Activated naive CD8-positive, alpha-beta T cell treated with anti-CD3 and anti-CD28 coated beads, Interleukin-2, amount 10 ng/mL, durations not matched to agents 7 days and 5 days (primary cell): ENCODE measurements around the gene PCBP3. TPM values are rescaled to one million over a fixed set of nuclear protein-coding genes. Genes with fewer than 3 reads are reported as not detected.

Experiments used
- ATAC-seq: fragments of 150-1000 bp; cut with Tn5 transposase; one replicate; pipeline ENCODE4 v1.10.0; 2021; ENCODE audit warnings: low read depth, moderate library complexity
- POLR2A ChIA-PET: fragments of 350-600 bp; sonication (Branson Sonifier 250); formaldehyde crosslinking; loops from one replicate; lab custom pipeline; 2021; ENCODE audit warnings: antibody characterized with exemption; lab: Charles Lee
- DNase-seq: peaks from one replicate; pipeline ENCODE4 v3.0.0; 2021
- H3K27ac Mint-ChIP-seq: one replicate; pipeline ENCODE4 v1.8.0; 2022; ENCODE audit warnings: mild to moderate bottlenecking, mixed read lengths
- H3K27me3 Mint-ChIP-seq: one replicate; pipeline ENCODE4 v1.8.0; 2022; ENCODE audit warnings: mild to moderate bottlenecking, moderate library complexity, mixed read lengths
- H3K36me3 Mint-ChIP-seq: one replicate; pipeline ENCODE4 v1.8.0; 2021; ENCODE audit warnings: mild to moderate bottlenecking, mixed read lengths
- H3K4me1 Mint-ChIP-seq: one replicate; pipeline ENCODE4 v1.8.0; 2021; ENCODE audit warnings: mixed read lengths
- H3K4me3 Mint-ChIP-seq: one replicate; pipeline ENCODE4 v1.8.0; 2022; ENCODE audit warnings: mild to moderate bottlenecking, moderate library complexity, mixed read lengths
- H3K9me3 Mint-ChIP-seq: one replicate; pipeline ENCODE4 v1.8.0; 2021; ENCODE audit warnings: mixed read lengths
- total RNA-seq, 2 experiments: library from RNA; stranded (reverse); gene quantifications; one replicate each; pipeline ENCODE4 v1.2.3, GENCODE V29; 2021

PCBP3 gene
- total RNA-seq, 2 experiments from 2014 or later = 1.2 TPM; not detected in 1

DNA sequence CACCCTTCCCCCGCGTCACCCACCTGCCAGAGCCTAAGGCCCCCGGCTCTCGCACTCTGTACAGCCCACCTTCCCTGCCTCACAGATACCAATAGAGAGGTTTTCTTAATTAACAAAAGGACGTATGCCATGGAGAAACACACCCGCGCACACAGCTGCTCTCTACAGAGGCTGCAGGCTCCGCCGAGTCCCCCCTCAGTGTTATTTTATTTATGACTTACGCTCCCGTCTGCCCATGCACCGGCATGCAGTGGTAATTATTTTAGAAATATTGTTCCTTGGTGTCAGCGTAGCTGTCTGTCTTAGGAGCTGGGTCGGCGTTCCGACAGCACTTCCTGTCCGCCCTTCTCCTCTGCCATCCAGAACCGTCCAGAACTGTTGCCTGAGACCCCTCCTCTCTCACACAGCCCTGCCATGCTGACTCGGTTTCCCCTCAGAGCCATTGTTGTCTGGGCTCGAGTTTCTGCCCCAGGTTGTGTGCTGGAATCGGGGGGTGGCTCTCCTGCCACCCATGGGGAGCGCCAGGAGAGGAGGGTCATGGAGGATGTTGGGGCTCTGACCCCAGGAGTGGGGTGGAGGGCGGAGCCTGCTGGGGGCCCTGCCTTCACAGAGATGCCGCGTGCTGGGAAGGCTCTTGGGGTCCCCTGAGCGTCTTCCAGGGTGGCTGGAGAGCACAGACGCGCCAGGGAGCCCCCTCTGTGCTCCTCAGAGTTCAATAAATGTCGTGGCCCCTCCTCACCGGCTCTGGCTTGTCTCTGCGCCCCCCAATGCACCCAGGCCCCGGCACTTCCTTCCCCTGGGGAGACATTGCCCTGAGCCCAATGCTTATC lies 298.4 kb downstream of the PCBP3 start:
- Mint-ChIP-seq H3K4me3 (no peak overlapping the region), H3K4me1 (no peaks in the 10 kb centered on the region), H3K27ac (no peak overlapping the region), H3K36me3 (no peaks in the 10 kb centered on the region), H3K27me3 (peaks cover 2% of the 10 kb centered on the region), H3K9me3 (no peaks in the 10 kb centered on the region)
- DNase-seq = no peak
- POLR2A ChIA-PET = no interaction called here
- ATAC-seq = no peak

- Mint-ChIP-seq H3K27me3 (no peaks in the 10 kb centered on the region), H3K4me1 (no peaks in the 10 kb centered on the region), H3K9me3 (no peaks in the 10 kb centered on the region), H3K36me3 (no peaks in the 10 kb centered on the region), H3K27ac (no peak overlapping the region), H3K4me3 (no peak overlapping the region)
- ATAC-seq = no peak
- POLR2A ChIA-PET = no interaction called here
- DNase-seq = no peak
These were observed 299.5 kb downstream of the PCBP3 start for GRCh38 chr21:45942755-45943629.

- ATAC-seq = no peak
- POLR2A ChIA-PET = no interaction called here
- no peak overlapping the region for H3K27ac Mint-ChIP-seq
These were observed 300.4 kb downstream of the PCBP3 start for GRCh38 chr21:45943630-45944540.

DNA sequence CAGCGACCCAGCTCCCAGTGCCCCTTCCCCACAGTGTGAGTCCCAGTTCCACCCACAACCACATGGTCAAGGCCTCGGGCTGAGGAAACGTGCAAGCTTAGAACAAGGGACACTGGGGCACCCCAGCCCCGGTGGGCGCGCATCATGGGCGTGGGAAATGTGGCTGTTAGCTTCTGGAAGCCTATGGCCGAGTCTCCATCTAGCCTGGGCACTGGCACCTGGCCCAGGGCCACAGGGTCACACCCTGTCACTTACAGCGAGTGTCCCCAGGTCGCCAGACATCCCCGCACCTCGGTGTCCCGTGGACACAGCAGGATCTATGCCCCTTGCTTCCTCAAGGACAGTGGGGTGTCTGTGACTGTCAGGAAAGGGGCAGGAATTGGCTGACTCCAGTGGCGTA lies 301.1 kb downstream of the PCBP3 start:
- DNase-seq (no peak), ATAC-seq (no peak)
- Mint-ChIP-seq H3K27me3 (no peaks in the 10 kb centered on the region), H3K4me1 (no peaks in the 10 kb centered on the region), H3K9me3 (no peaks in the 10 kb centered on the region), H3K4me3 (no peak overlapping the region), H3K27ac (no peak overlapping the region), H3K36me3 (no peaks in the 10 kb centered on the region)
- POLR2A ChIA-PET = no interaction called here

More at GRCh38 chr21:45943630-45944540, 300.4 kb downstream of the PCBP3 start:
- Mint-ChIP-seq H3K4me3 (no peak overlapping the region), H3K36me3 (no peaks in the 10 kb centered on the region), H3K27me3 (no peaks in the 10 kb centered on the region), H3K4me1 (no peaks in the 10 kb centered on the region), H3K9me3 (no peaks in the 10 kb centered on the region)
- DNase-seq = no peak

DNA sequence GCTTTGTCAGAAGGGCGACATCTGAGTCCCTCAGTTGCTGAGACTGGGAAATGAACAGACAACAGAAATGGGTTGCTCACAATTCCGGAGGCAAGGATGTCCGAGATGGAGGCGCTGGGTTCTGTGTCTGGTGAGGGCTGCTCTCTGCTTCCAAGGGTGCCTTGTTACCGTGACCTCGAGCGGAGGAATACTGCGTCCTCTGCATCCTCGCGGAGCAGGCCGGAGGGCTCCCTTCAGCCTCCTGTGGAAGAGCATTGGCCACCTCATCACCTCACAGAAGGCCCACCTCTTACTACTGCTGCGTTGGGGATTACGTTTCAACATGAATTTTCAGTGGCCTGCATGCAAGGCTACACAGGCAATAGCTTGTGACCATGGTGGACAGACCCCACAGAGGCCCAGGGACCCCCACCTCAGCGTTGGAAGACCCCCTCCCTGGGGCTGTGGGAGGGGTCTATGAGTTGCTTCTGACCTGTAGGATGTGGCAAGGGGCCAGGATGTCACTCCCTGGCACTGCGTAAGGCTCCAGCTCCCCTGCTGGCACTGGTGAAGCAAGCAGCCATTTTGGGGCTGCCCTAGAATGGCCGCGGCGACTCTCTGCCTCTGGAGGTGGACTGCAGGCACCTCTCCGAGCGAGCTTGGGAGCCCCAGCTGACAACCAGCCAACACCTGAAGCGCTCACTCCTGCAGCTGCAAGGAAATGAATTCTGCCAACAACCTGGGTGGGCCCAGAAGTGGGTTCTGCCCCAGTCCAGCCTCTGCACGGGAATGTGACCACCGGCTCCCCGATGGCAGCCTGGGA lies 301.7 kb downstream of the PCBP3 start:
- H3K4me3 Mint-ChIP-seq = no peak overlapping the region
- H3K9me3 Mint-ChIP-seq = no peaks in the 10 kb centered on the region
- H3K4me1 Mint-ChIP-seq = no peaks in the 10 kb centered on the region
- H3K27ac Mint-ChIP-seq = no peak overlapping the region
- DNase-seq = no peak
- POLR2A ChIA-PET = no interaction called here
- no peaks in the 10 kb centered on the region for H3K36me3 Mint-ChIP-seq
- ATAC-seq = no peak
- no peaks in the 10 kb centered on the region for H3K27me3 Mint-ChIP-seq

DNA sequence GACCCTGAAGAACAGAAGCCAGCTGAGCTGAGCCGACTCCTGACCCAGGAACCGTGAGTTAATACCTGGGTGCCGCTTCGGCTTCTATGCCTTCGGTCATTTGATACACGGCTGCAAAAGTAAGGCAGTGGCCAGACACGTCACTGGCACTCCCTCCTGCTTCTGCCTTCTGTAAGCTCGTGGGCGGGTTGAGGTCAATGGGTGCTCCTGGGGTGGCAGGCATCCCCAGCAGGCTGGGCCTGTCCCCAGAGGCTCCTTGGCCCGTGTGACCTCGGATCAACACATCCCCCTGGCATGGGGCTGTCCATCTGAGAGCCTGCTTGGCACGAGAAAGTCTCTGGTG lies 302.3 kb downstream of the PCBP3 start:
- ATAC-seq = no peak
- POLR2A ChIA-PET = no interaction called here
- no peak for DNase-seq
- Mint-ChIP-seq H3K36me3 (no peaks in the 10 kb centered on the region), H3K4me1 (no peaks in the 10 kb centered on the region), H3K27ac (no peak overlapping the region), H3K27me3 (no peaks in the 10 kb centered on the region), H3K9me3 (no peaks in the 10 kb centered on the region), H3K4me3 (no peak overlapping the region)

GRCh38 chr21:45947296-45947695 lies 303.8 kb downstream of the PCBP3 start:
- POLR2A ChIA-PET = no interaction called here
- Mint-ChIP-seq H3K9me3 (no peaks in the 10 kb centered on the region), H3K27me3 (peaks cover 3% of the 10 kb centered on the region), H3K4me1 (no peaks in the 10 kb centered on the region), H3K27ac (no peak overlapping the region), H3K4me3 (no peak overlapping the region), H3K36me3 (no peaks in the 10 kb centered on the region)
- ATAC-seq (no peak), DNase-seq (no peak)

DNA sequence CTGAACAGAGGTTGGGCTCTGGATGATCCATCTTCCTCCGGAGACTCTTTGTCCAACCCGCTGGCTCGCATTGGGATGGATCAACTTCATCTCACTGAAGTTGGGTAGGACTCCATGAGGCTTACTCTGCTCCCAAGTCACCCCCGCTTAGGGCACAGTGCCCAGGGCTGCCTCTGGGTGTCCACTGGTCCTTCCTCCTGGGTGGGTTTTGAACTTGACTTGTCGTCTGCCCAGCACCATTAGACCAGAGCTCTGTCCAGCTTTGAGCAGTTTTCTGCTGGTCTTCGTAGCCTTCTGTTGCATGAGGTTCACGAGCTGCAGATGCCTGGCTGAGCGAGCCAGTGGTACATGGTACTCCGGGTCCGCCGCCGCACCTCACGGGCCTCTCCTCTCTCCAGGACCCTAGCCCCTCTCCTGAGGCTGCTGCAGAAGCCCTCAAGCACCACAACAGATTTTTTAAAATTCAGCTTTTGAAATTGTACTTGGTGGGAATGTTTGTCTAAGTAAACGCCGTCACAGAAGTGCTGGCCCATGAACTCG lies 304.3 kb downstream of the PCBP3 start:
- Mint-ChIP-seq H3K4me3 (no peak overlapping the region), H3K9me3 (no peaks in the 10 kb centered on the region), H3K4me1 (no peaks in the 10 kb centered on the region), H3K27me3 (peaks cover 5% of the 10 kb centered on the region), H3K36me3 (no peaks in the 10 kb centered on the region), H3K27ac (no peak overlapping the region)
- ATAC-seq (no peak), DNase-seq (no peak)
- POLR2A ChIA-PET = no interaction called here

DNA sequence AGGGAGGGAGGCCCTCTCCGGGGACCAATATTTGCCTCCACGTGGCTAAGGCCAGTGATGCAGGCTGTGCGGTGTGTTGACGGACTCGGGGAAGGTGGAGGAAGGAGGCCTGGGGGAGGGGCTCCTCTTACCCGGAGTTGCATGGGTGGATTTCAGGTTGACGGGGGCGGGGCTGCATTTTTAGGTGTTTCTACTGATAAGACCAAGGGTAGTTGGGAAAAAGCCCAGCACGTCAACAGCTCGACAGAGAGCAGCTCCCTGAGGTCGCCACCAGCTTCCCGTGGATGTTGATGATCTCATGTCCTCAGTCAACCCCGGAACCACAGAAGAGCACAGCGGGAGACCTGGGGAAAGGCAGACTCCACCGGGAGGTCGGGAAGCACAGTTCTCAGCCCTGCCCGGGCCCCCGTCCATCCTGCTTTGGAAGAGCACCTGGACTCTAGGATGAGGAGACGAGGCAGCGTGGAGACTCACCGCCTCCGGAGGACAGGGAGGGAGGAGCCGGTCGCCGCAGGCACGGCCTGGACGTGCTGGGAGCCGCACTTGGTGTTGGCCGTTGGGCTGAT lies 305.1 kb downstream of the PCBP3 start:
- H3K4me1 Mint-ChIP-seq = no peaks in the 10 kb centered on the region
- H3K4me3 Mint-ChIP-seq = no peak overlapping the region
- H3K27me3 Mint-ChIP-seq = peaks cover 7% of the 10 kb centered on the region
- H3K36me3 Mint-ChIP-seq = no peaks in the 10 kb centered on the region
- POLR2A ChIA-PET = no interaction called here
- no peak for ATAC-seq
- no peak overlapping the region for H3K27ac Mint-ChIP-seq
- no peaks in the 10 kb centered on the region for H3K9me3 Mint-ChIP-seq
- DNase-seq = no peak

GRCh38 chr21:45949928-45950739 lies 306.6 kb downstream of the PCBP3 start:
- Mint-ChIP-seq H3K27me3 (peaks cover 10% of the 10 kb centered on the region), H3K36me3 (no peaks in the 10 kb centered on the region), H3K27ac (no peak overlapping the region), H3K9me3 (no peaks in the 10 kb centered on the region), H3K4me3 (no peak overlapping the region), H3K4me1 (no peaks in the 10 kb centered on the region)
- POLR2A ChIA-PET = no interaction called here
- DNase-seq = no peak
- ATAC-seq = no peak

DNA sequence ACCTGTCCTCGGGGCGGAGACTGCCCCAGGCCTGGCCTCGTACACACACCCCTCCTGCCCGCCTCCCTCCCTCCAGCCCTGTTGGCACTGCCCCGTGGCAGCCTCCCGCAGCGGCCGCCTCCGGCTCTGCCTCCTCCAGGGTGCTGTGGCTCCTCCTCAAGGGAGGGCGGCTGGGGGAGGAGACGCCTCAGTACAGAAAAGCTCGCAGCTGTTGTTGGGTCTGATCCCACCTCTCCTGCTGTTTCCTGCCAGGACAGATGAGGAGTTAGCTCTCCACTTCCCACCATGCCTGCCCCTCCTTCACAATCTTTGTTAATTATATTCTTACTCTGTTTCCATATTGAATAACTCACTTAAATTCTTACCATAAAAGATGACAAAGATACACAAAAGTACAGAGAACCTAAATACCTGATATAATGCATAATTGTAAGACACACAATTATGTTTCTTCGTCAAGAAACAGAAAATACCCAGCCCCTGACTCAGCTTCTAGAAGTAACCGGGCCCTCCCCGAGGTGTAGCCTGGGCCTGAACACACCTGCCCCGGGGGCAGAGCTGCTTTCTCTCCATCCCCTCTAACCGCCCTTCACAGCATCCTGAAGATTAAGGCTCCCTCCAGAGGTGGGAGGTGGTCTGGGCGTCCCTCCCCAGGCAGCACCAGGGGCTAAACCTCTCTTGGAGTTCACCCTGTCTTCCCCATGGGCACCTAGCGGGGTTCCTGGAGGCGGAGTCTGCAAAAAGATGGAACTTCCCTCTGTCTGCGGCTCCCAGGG lies 307.4 kb downstream of the PCBP3 start:
- Mint-ChIP-seq H3K4me1 (no peaks in the 10 kb centered on the region), H3K36me3 (no peaks in the 10 kb centered on the region), H3K9me3 (no peaks in the 10 kb centered on the region), H3K4me3 (no peak overlapping the region), H3K27ac (no peak overlapping the region), H3K27me3 (peaks cover 10% of the 10 kb centered on the region)
- DNase-seq (no peak), ATAC-seq (no peak)
- POLR2A ChIA-PET = no interaction called here
